Breast epithelium (tissue), 3 donors: ENCODE measurements around the gene PTPN7.

ENCODE experiments used
- CTCF ChIP-seq, 3 donors: fragments of 450-650 bp; IDR thresholded peaks; one replicate each; pipeline ENCODE4 v1.5.1; 2016 to 2017; ENCODE audit warnings: antibody characterized with exemption in 3 of 3, mild to moderate bottlenecking in 3 of 3, moderate library complexity in 3 of 3
- POLR2A ChIP-seq: fragments of 450-650 bp; IDR thresholded peaks from one replicate; pipeline ENCODE4 v1.6.1; 2016; ENCODE audit warnings: antibody characterized with exemption, mild to moderate bottlenecking, moderate library complexity

- TF ChIP-seq CTCF (IDR thresholded peaks at IDR 0.05) (no peak), POLR2A (no peak)
These were observed 56.3 kb downstream of the PTPN7 start for GRCh38 chr1:202104073-202104472.
